ENCODE measurements around the gene PTPRG.

- TF ChIP-seq, protein P1, sequence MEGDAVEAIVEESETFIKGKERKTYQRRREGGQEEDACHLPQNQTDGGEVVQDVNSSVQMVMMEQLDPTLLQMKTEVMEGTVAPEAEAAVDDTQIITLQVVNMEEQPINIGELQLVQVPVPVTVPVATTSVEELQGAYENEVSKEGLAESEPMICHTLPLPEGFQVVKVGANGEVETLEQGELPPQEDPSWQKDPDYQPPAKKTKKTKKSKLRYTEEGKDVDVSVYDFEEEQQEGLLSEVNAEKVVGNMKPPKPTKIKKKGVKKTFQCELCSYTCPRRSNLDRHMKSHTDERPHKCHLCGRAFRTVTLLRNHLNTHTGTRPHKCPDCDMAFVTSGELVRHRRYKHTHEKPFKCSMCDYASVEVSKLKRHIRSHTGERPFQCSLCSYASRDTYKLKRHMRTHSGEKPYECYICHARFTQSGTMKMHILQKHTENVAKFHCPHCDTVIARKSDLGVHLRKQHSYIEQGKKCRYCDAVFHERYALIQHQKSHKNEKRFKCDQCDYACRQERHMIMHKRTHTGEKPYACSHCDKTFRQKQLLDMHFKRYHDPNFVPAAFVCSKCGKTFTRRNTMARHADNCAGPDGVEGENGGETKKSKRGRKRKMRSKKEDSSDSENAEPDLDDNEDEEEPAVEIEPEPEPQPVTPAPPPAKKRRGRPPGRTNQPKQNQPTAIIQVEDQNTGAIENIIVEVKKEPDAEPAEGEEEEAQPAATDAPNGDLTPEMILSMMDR (conservative IDR thresholded peaks at IDR 0.05 in 1 of 2, IDR thresholded peaks at IDR 0.05 in 1 of 2; ENCODE audit: low read depth in 1 of 2, low read length in 2 of 2) = no peak
- no peak for TF ChIP-seq EZH2 (IDR thresholded peaks at IDR 0.05; ENCODE audit: low read length, missing control alignments)
Measured at GRCh38 chr3:61796088-61796680, 234.8 kb downstream of the PTPRG start.
